Upper lobe of right lung (tissue), 1 donor: ENCODE measurements around the gene ZRANB1. TPM values are rescaled to one million over a fixed set of nuclear protein-coding genes. Genes with fewer than 3 reads are reported as not detected.

Experiments
- ATAC-seq: fragments of 200-7000 bp; cut with Tn5 transposase; one replicate; pipeline ENCODE4 v1.9.1; 2020; ENCODE audit warnings: mild to moderate bottlenecking, moderate library complexity
- DNase-seq: peaks from one replicate; pipeline ENCODE4 v3.0.0-alpha.2; 2020
- H3K27ac ChIP-seq: fragments of 200-600 bp; one replicate; pipeline ENCODE4 v1.8.0; 2022
- H3K27me3 ChIP-seq: fragments of 200-600 bp; one replicate; pipeline ENCODE4 v1.8.0; 2022; ENCODE audit warnings: mild to moderate bottlenecking
- H3K36me3 ChIP-seq: fragments of 200-600 bp; one replicate; pipeline ENCODE4 v1.8.0; 2022
- H3K4me1 ChIP-seq: fragments of 200-600 bp; one replicate; pipeline ENCODE4 v1.8.0; 2022
- H3K4me3 ChIP-seq: fragments of 200-600 bp; one replicate; pipeline ENCODE4 v1.8.0; 2022; ENCODE audit warnings: mild to moderate bottlenecking
- H3K9me3 ChIP-seq: fragments of 200-600 bp; one replicate; pipeline ENCODE4 v1.8.0; 2022
- intact Hi-C: fragments of 100-400 bp; cut with DNase I; formaldehyde crosslinking; loops from one replicate; pipeline ENCODE4 v1.11.0; 2022
- total RNA-seq: library from RNA; stranded (reverse); fragmentation: NEBNext Ultra II Directional; extraction: Animal tissue kit (Norgen Biotek cat#: 25700); gene quantifications from one replicate; pipeline ENCODE4 v1.2.1, GENCODE V29; 2021
- TF ChIP-seq, protein P1 (sequence below): fragments of 200-600 bp; IDR thresholded peaks from one replicate; pipeline ENCODE4 v1.8.0; 2022; ENCODE audit warnings: antibody characterized with exemption
- donor health status: DM: no; HTN: yes; CAD: no; lungs with severe emphysema.

The ZRANB1 gene
- total RNA-seq, 1 donor from 2014 or later = 20.5 TPM

DNA sequence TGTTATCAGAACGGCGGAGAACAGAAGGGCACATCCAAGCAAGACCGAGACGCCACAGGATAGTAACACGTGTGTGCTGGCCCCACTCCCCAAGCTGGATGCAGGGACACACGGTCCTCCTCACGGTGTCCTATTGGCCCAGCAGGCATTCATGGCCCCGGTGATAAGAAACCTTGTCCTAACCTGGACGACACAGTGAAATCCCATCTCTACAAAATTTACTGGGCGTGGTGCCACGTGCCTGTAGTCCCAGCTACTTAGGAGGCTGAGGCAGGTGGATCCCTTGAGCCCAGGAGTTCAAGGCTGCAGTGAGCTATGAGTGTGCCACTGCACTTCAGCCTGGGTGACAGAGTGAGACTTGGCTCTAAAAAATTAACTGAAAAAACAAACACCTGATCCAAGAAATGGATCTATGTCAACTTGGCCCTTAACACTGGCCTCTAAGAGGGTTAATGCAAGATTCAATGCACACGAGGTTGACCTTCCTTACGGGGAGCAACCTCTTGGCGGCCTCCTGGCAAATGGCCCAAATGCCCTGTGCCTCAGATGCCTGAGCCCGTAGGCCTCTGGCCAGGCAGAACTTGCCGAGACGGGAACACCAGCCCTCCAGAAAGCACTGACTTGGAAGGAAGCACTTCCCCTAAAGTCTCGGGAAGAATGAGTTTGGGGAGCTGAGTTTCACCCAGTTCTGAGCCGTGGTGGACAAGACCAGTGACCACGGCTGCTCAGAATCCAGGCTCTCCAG is 72.3 kb downstream of the ZRANB1 start:
- peak; percentile 22 for ATAC-seq

DNA sequence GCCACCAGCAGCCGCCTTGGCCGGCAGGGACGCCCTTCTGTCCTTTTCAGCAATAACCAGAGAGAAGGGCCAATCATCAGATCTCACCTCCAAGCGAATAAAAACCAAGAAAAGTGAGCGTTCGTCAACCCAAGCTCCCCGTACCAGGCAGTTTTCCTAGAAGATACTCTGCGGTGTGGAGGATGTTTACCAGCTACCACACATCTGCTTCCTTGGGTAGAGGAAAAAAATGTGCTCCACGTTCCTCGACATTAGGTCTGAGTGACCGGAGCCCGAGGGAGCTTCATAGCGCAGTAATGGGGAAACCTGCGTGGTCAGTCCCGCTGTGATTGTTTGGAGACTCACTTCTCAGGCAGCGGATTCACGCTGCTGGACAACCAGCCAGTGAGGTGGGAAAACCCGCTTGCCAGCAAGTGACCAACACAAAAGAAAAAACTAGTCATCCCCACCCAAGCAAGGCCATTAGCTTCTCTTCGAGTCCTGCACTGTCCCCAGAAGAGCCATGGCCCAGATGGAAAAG is 73.0 kb downstream of the ZRANB1 start:
- intact Hi-C loops = no loop called here
- H3K27ac ChIP-seq = peak overlapping the region; percentile 51

More for the DNA sequence above, 72.3 kb downstream of the ZRANB1 start:
- no peaks in the 10 kb centered on the region for H3K27me3 ChIP-seq
- intact Hi-C loops = no loop called here
- no peaks in the 10 kb centered on the region for H3K9me3 ChIP-seq
- H3K36me3 ChIP-seq = no peaks in the 10 kb centered on the region
- H3K27ac ChIP-seq = no peak overlapping the region
- DNase-seq = no peak
- H3K4me3 ChIP-seq = no peak overlapping the region
- peaks cover 43% of the 10 kb centered on the region for H3K4me1 ChIP-seq
- TF ChIP-seq, protein P1, sequence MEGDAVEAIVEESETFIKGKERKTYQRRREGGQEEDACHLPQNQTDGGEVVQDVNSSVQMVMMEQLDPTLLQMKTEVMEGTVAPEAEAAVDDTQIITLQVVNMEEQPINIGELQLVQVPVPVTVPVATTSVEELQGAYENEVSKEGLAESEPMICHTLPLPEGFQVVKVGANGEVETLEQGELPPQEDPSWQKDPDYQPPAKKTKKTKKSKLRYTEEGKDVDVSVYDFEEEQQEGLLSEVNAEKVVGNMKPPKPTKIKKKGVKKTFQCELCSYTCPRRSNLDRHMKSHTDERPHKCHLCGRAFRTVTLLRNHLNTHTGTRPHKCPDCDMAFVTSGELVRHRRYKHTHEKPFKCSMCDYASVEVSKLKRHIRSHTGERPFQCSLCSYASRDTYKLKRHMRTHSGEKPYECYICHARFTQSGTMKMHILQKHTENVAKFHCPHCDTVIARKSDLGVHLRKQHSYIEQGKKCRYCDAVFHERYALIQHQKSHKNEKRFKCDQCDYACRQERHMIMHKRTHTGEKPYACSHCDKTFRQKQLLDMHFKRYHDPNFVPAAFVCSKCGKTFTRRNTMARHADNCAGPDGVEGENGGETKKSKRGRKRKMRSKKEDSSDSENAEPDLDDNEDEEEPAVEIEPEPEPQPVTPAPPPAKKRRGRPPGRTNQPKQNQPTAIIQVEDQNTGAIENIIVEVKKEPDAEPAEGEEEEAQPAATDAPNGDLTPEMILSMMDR = no peak

DNA sequence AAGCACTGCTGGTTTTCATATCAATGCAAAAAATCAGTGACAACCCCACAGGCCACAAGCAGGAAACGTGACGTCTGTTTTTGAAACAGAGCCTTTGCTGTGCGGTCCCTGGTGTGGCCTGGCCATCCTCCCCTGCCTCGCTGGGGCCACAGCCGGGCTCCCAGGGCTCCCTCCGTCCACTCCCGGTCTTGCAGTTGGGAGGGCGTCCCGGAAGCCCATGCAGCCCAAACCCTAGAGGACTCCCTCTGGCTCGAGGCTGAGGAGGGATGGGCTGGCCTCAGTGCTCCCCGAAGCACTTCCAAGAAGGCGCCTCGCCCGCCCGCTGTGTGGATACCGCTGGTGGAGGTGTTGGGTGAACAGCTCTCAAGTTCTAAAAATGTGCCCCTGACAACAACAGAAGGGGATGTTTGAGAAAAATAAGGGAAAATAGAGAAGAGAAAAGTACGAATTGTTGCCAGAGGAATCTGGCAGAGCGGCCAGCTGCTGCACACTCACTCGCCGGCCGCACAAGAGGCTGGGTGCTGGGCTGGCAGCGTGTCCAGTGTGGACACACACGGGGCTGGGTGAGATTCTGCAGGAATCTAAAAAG is 73.5 kb downstream of the ZRANB1 start:
- Histone ChIP-seq H3K4me3 (no peak overlapping the region), H3K27ac (peak overlapping the region; percentile 51), H3K4me1 (peaks cover 43% of the 10 kb centered on the region), H3K27me3 (no peaks in the 10 kb centered on the region), H3K36me3 (no peaks in the 10 kb centered on the region), H3K9me3 (no peaks in the 10 kb centered on the region)
- intact Hi-C loops = no loop called here
- DNase-seq (no peak), ATAC-seq (peak; percentile 36)
- TF ChIP-seq, protein P1 = no peak

More for the DNA sequence above, 73.0 kb downstream of the ZRANB1 start:
- DNase-seq (no peak), ATAC-seq (no peak)
- no peak overlapping the region for H3K4me3 ChIP-seq
- H3K36me3 ChIP-seq = no peaks in the 10 kb centered on the region
- H3K4me1 ChIP-seq = peaks cover 43% of the 10 kb centered on the region
- H3K9me3 ChIP-seq = no peaks in the 10 kb centered on the region
- TF ChIP-seq, protein P1 = no peak
- no peaks in the 10 kb centered on the region for H3K27me3 ChIP-seq

DNA sequence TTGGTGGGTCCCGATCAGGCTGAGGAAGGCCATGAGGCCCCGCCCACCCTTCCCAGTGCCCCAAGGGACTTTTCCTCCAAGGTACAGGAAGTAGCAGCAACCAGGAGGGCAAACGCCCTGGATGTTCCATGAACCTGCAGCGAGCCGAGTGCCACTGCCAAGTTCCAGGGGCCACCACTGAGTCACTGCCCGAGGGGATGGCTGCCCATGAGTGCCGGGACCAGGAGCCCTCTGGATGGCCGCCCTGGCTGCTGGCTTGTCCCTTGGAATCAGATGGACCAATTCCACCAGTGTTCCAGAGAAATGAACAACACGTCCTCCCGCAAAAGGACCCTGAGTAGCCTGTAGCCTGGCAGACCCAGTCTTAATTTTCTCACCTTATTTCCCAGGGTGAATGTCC is 74.2 kb downstream of the ZRANB1 start:
- no peak for ATAC-seq
- Histone ChIP-seq H3K27me3 (no peaks in the 10 kb centered on the region), H3K4me1 (peaks cover 43% of the 10 kb centered on the region), H3K36me3 (no peaks in the 10 kb centered on the region), H3K27ac (peak overlapping the region; percentile 51), H3K9me3 (no peaks in the 10 kb centered on the region), H3K4me3 (no peak overlapping the region)
- DNase-seq = no peak
- intact Hi-C loops = no loop called here
- TF ChIP-seq, protein P1 = no peak

DNA sequence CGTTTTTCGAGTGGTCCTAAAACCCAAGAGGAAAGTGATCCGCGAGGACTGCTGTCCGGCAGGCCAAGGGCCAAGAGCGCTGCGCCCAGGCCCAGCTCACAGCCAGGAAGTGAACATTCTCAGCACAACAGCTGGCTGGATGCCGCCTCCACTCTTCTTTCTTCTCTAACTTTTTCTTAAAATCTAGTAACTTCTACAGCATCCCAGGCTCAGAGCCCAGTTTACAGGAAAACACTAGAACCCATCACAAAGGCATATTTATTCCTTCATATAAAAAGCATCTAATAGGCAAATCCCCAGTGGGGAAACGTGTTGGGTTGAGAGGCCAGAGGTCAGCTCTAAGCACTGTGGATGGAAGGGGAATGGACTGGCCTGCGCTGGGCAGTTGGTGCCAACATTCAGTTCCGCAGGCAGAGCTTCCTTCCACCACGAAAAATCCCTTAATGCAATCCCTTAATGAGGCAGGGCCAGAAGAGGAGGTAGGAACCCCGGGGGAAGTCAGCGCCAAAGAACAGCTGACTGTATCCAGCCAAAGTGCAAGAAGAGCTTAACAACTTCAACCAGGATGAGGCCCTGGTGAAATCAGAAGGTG is 74.8 kb downstream of the ZRANB1 start:
- DNase-seq = no peak

More for the DNA sequence above, 74.8 kb downstream of the ZRANB1 start:
- H3K4me1 ChIP-seq = peaks cover 43% of the 10 kb centered on the region
- TF ChIP-seq, protein P1 = no peak
- H3K36me3 ChIP-seq = no peaks in the 10 kb centered on the region
- no peak overlapping the region for H3K4me3 ChIP-seq
- no peak for ATAC-seq
- intact Hi-C loops = no loop called here
- peak overlapping the region; percentile 51 for H3K27ac ChIP-seq
- no peaks in the 10 kb centered on the region for H3K9me3 ChIP-seq
- no peaks in the 10 kb centered on the region for H3K27me3 ChIP-seq
